Measurements from ENCODE around the gene THOP1.

The THOP1 gene

GRCh38 chr19:2785244-2785997, at the start of gene THOP1:
Gene THOP1 (plus strand): TSS chr19:2785503. CDS start chr19:2785663, 160 bp downstream.
- TF ChIP-seq CTCF (IDR thresholded peaks at IDR 0.05; ENCODE audit: low read depth, low read length), result no peak
- H3K4me3 ChIP-seq (ENCODE audit: low read depth, low read length), result peak within 1 kb of the TSS; percentile 95

GRCh38 chr19:2736550-2737190, 48.6 kb upstream of the THOP1 start:
- no peak for TF ChIP-seq CTCF (IDR thresholded peaks at IDR 0.05; ENCODE audit: low read depth, low read length)

GRCh38 chr19:2739602-2740313, 45.5 kb upstream of the THOP1 start, which contains the start of gene SLC39A3:
Gene SLC39A3 (minus strand): TSS chr19:2740017. CDS start chr19:2737257, 2,760 bp downstream.
- TF ChIP-seq CTCF (IDR thresholded peaks at IDR 0.05; ENCODE audit: low read depth, low read length), result no peak
- H3K4me3 ChIP-seq (ENCODE audit: low read depth, low read length), result peak within 1 kb of the TSS; percentile 69

More at GRCh38 chr19:2736550-2737190, 48.6 kb upstream of the THOP1 start:
- no peak overlapping the region for H3K4me3 ChIP-seq (ENCODE audit: low read depth, low read length)

GRCh38 chr19:2740314-2740656, 45.0 kb upstream of the THOP1 start:
- TF ChIP-seq CTCF (IDR thresholded peaks at IDR 0.05; ENCODE audit: low read depth, low read length), result no peak
- H3K4me3 ChIP-seq (ENCODE audit: low read depth, low read length), result no peak overlapping the region

- H3K4me3 ChIP-seq (ENCODE audit: low read depth, low read length), result no peak overlapping the region
- no peak for TF ChIP-seq CTCF (IDR thresholded peaks at IDR 0.05; ENCODE audit: low read depth, low read length)
Measured at GRCh38 chr19:2743099-2743498, 42.2 kb upstream of the THOP1 start.

GRCh38 chr19:2744113-2744512, 41.2 kb upstream of the THOP1 start:
- TF ChIP-seq CTCF (IDR thresholded peaks at IDR 0.05; ENCODE audit: low read depth, low read length), result no peak
- no peak overlapping the region for H3K4me3 ChIP-seq (ENCODE audit: low read depth, low read length)
